H9 (cell line): Measurements from ENCODE around the gene TMEM255A. TPM values are rescaled to one million over a fixed set of nuclear protein-coding genes. Genes with fewer than 3 reads are reported as not detected.

Source experiments
- DNase-seq: peaks from one replicate; pipeline ENCODE4 v3.0.0-alpha.2; 2017
- H2AFZ ChIP-seq: one replicate; pipeline ENCODE4 v1.6.1; 2013; ENCODE audit warnings: mild to moderate bottlenecking, low read length, control low read depth, moderate library complexity
- H2AK5ac ChIP-seq: 2 replicates; pipeline ENCODE4 v1.6.1; 2013; ENCODE audit warnings: low read length, control low read depth, mixed read lengths; ENCODE audit not compliant: insufficient read length
- H2BK120ac ChIP-seq: one replicate; pipeline ENCODE4 v1.6.1; 2013; ENCODE audit warnings: low read depth, mild to moderate bottlenecking, low read length, control low read depth, inconsistent platforms; ENCODE audit not compliant: poor library complexity, severe bottlenecking
- H2BK12ac ChIP-seq: 2 replicates; pipeline ENCODE4 v1.6.1; 2013; ENCODE audit warnings: low read length, control low read depth, mixed read lengths, low read depth; ENCODE audit not compliant: insufficient read length
- H2BK15ac ChIP-seq: 2 replicates; pipeline ENCODE4 v1.6.1; 2013; ENCODE audit warnings: low read depth, low read length, control low read depth
- H2BK20ac ChIP-seq: one replicate; pipeline ENCODE4 v1.6.1; 2013; ENCODE audit warnings: low read depth, mild to moderate bottlenecking, low read length, control low read depth, inconsistent platforms; ENCODE audit not compliant: poor library complexity, severe bottlenecking
- H2BK5ac ChIP-seq: 2 replicates; pipeline ENCODE4 v1.6.1; 2013; ENCODE audit warnings: low read length, control low read depth, mixed read lengths; ENCODE audit not compliant: insufficient read length
- H3K14ac ChIP-seq: 2 replicates; pipeline ENCODE4 v1.6.1; 2013; ENCODE audit warnings: low read length, control low read depth; ENCODE audit not compliant: insufficient read depth
- H3K18ac ChIP-seq: 2 replicates; pipeline ENCODE4 v1.6.1; 2013; ENCODE audit warnings: low read depth, mild to moderate bottlenecking, mixed read lengths, low read length, control low read depth; ENCODE audit not compliant: insufficient read length
- H3K23ac ChIP-seq: 2 replicates; pipeline ENCODE4 v1.6.1; 2013; ENCODE audit warnings: low read length, control low read depth, mixed read lengths, low read depth; ENCODE audit not compliant: insufficient read length
- H3K23me2 ChIP-seq: 2 replicates; pipeline ENCODE4 v1.6.1; 2013; ENCODE audit warnings: low read depth, mild to moderate bottlenecking, mixed read lengths, low read length, control low read depth; ENCODE audit not compliant: insufficient read length, poor library complexity, severe bottlenecking
- H3K27ac ChIP-seq: 2 replicates; pipeline ENCODE4 v1.5.1; 2013; ENCODE audit warnings: low read length, control low read depth, mixed read lengths, low read depth; ENCODE audit not compliant: insufficient read length
- H3K27me3 ChIP-seq: 2 replicates; pipeline ENCODE4 v1.6.1; 2013; ENCODE audit warnings: low read length, control low read depth, inconsistent platforms; ENCODE audit not compliant: insufficient read depth
- H3K4ac ChIP-seq: 2 replicates; pipeline ENCODE4 v1.6.1; 2013; ENCODE audit warnings: low read depth, mild to moderate bottlenecking, control low read depth, inconsistent platforms, low read length, moderate library complexity
- H3K4me1 ChIP-seq: 2 replicates; pipeline ENCODE4 v1.6.1; 2013; ENCODE audit warnings: low read length, control low read depth, inconsistent platforms; ENCODE audit not compliant: insufficient read depth
- H3K4me2 ChIP-seq: 2 replicates; pipeline ENCODE4 v1.6.1; 2013; ENCODE audit warnings: low read length, control low read depth, mixed read lengths; ENCODE audit not compliant: insufficient read length, insufficient read depth
- H3K56ac ChIP-seq: 2 replicates; pipeline ENCODE4 v1.6.1; 2013; ENCODE audit warnings: low read depth, mild to moderate bottlenecking, mixed read lengths, low read length, control low read depth; ENCODE audit not compliant: insufficient read length
- H3K79me1 ChIP-seq: 2 replicates; pipeline ENCODE4 v1.6.1; 2013; ENCODE audit warnings: low read depth, mild to moderate bottlenecking, moderate library complexity, low read length, control low read depth, inconsistent platforms; ENCODE audit not compliant: insufficient read depth, poor library complexity, severe bottlenecking
- H3K79me2 ChIP-seq: 2 replicates; pipeline ENCODE4 v1.6.1; 2013; ENCODE audit warnings: low read length, control low read depth, inconsistent platforms; ENCODE audit not compliant: insufficient read depth
- H3K9ac ChIP-seq: 2 replicates; pipeline ENCODE4 v1.6.1; 2013; ENCODE audit warnings: low read length, control low read depth, mixed read lengths; ENCODE audit not compliant: insufficient read length; ENCODE audit errors: extremely low read depth
- H3K9me3 ChIP-seq: one replicate; pipeline ENCODE4 v1.6.1; 2013; ENCODE audit warnings: low read depth, low read length, inconsistent platforms; ENCODE audit not compliant: control insufficient read depth
- H3T11ph ChIP-seq: one replicate; pipeline ENCODE4 v1.6.1; 2013; ENCODE audit warnings: mild to moderate bottlenecking, low read length, control low read depth, inconsistent platforms
- H4K20me1 ChIP-seq: one replicate; pipeline ENCODE4 v1.6.1; 2013; ENCODE audit not compliant: control insufficient read depth, insufficient read length, insufficient read depth
- H4K5ac ChIP-seq: 2 replicates; pipeline ENCODE4 v1.6.1; 2013; ENCODE audit warnings: low read depth, mild to moderate bottlenecking, mixed read lengths, low read length, control low read depth; ENCODE audit not compliant: insufficient read length
- H4K8ac ChIP-seq: replicated peaks from 2 replicates; pipeline ENCODE4 v1.6.1; 2013; ENCODE audit warnings: low read length, control low read depth, mixed read lengths, low read depth; ENCODE audit not compliant: insufficient read length
- H4K91ac ChIP-seq: 2 replicates; pipeline ENCODE4 v1.6.1; 2013; ENCODE audit warnings: low read depth, mild to moderate bottlenecking, moderate library complexity, mixed read lengths, low read length, control low read depth; ENCODE audit not compliant: insufficient read length
- H3K27ac Mint-ChIP-seq, 3 experiments: 2 replicates in 2 of 3; 3 replicates in 1 of 3; pipeline ENCODE4 v1.8.0; 2020 to 2021; ENCODE audit warnings: mixed read lengths in 3 of 3, mild to moderate bottlenecking in 1 of 3, moderate library complexity in 1 of 3
- H3K27me3 Mint-ChIP-seq: 2 replicates; pipeline ENCODE4 v1.8.0; 2021; ENCODE audit warnings: low read depth, mild to moderate bottlenecking, moderate library complexity, mixed read lengths
- H3K36me3 Mint-ChIP-seq, 3 experiments: 2 replicates in 2 of 3; 3 replicates in 1 of 3; pipeline ENCODE4 v1.8.0; 2020 to 2021; ENCODE audit warnings: low read depth in 3 of 3, mixed read lengths in 3 of 3; ENCODE audit not compliant: insufficient read depth in 1 of 3
- H3K4me1 Mint-ChIP-seq, 2 experiments: 2 replicates each; pipeline ENCODE4 v1.8.0; 2020; ENCODE audit warnings: mixed read lengths in 2 of 2
- H3K4me3 Mint-ChIP-seq, 2 experiments: 2 replicates in 1 of 2; 3 replicates in 1 of 2; pipeline ENCODE4 v1.8.0; 2020 to 2021; ENCODE audit warnings: mild to moderate bottlenecking in 2 of 2, mixed read lengths in 2 of 2, moderate library complexity in 1 of 2
- H3K9me3 Mint-ChIP-seq, 2 experiments: 2 replicates in 1 of 2; 3 replicates in 1 of 2; pipeline ENCODE4 v1.8.0; 2020; ENCODE audit warnings: mild to moderate bottlenecking in 2 of 2, mixed read lengths in 2 of 2, moderate library complexity in 1 of 2
- whole genome bisulfite sequencing: extraction: QIAGEN DNeasy Blood & Tissue Kit; methylation state at CpG from one replicate; pipeline ENCODE4 v1.1.7; 2013; ENCODE audit warnings: missing lambda C conversion rate, low lambda C conversion rate, mixed read lengths; ENCODE audit not compliant: insufficient read length; ENCODE audit errors: extremely low coverage; 5-methylcytosine and 5-hydroxymethylcytosine counted together
- total RNA-seq: library from RNA; stranded (reverse); gene quantifications from 2 replicates; pipeline ENCODE4 v1.2.1, GENCODE V29; 2021
- TF ChIP-seq, protein P1 (sequence below): fragments of 200-600 bp; sonication (generic); conservative IDR thresholded peaks from 3 replicates; pipeline ENCODE4 v1.8.0; 2021; ENCODE audit warnings: antibody characterized with exemption, mild to moderate bottlenecking

Gene TMEM255A
- total RNA-seq, 1 experiment from 2014 or later, result 0.77 TPM

DNA sequence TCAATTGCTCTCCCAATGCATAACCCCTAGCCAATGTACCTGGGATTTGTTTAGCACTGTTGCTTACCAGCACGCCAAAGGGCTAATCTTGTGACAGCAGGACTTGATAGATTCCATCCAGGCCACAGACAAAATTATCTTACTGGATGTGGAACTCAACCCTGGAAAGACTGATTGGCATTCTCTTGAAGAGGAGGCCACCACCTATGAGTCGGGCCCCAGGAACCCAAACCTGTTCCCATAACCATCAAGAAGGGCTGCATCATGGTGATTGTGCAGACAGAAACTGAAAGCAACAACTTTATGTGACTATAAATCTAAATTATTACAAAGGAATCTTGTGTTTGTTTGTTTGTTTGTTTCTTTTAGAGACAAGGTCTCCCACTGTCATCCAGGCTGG, 19.9 kb upstream of the TMEM255A start:
- no peak overlapping the region for H3K9ac ChIP-seq
- no peak overlapping the region for H2BK120ac ChIP-seq
- H3K27me3 ChIP-seq, result no peaks in the 10 kb centered on the region
- H3K4me1 Mint-ChIP-seq, result peaks cover 16 to 17% of the 10 kb centered on the region in 2 experiments
- no peaks in the 10 kb centered on the region for H3K4me1 ChIP-seq
- H3K27me3 Mint-ChIP-seq, result peaks cover 3% of the 10 kb centered on the region
- no peak overlapping the region for H2BK12ac ChIP-seq
- H2BK5ac ChIP-seq, result no peak overlapping the region
- WGBS, result no CpG with 5 or more reads among the region's 2 CpGs
- H3K14ac ChIP-seq, result no peak overlapping the region
- H3K4me2 ChIP-seq, result no peak overlapping the region
- H4K8ac ChIP-seq, result no peak overlapping the region
- H3K36me3 Mint-ChIP-seq, result peaks cover 12 to 15% (median 13%) of the 10 kb centered on the region in 3 experiments
- no peak overlapping the region for H3K23ac ChIP-seq
- no peak overlapping the region for H3K4me3 Mint-ChIP-seq
- no peaks in the 10 kb centered on the region for H3K79me2 ChIP-seq
- H3K18ac ChIP-seq, result no peak overlapping the region
- no peaks in the 10 kb centered on the region for H3K23me2 ChIP-seq
- DNase-seq, result no peak
- peaks cover 77 to 83% of the 10 kb centered on the region in 2 experiments for H3K9me3 Mint-ChIP-seq
- peaks cover 30% of the 10 kb centered on the region for H3K9me3 ChIP-seq
- no peak overlapping the region for H3K27ac ChIP-seq
- no peak overlapping the region for H2BK15ac ChIP-seq
- H2AK5ac ChIP-seq, result no peak overlapping the region
- no peak overlapping the region for H2BK20ac ChIP-seq
- H3T11ph ChIP-seq, result no peak overlapping the region
- no peaks in the 10 kb centered on the region for H4K20me1 ChIP-seq
- H4K5ac ChIP-seq, result no peak overlapping the region
- no peak overlapping the region for H3K4ac ChIP-seq
- H4K91ac ChIP-seq, result no peak overlapping the region
- H2AFZ ChIP-seq, result no peak overlapping the region
- H3K56ac ChIP-seq, result no peak overlapping the region
- TF ChIP-seq, protein P1, sequence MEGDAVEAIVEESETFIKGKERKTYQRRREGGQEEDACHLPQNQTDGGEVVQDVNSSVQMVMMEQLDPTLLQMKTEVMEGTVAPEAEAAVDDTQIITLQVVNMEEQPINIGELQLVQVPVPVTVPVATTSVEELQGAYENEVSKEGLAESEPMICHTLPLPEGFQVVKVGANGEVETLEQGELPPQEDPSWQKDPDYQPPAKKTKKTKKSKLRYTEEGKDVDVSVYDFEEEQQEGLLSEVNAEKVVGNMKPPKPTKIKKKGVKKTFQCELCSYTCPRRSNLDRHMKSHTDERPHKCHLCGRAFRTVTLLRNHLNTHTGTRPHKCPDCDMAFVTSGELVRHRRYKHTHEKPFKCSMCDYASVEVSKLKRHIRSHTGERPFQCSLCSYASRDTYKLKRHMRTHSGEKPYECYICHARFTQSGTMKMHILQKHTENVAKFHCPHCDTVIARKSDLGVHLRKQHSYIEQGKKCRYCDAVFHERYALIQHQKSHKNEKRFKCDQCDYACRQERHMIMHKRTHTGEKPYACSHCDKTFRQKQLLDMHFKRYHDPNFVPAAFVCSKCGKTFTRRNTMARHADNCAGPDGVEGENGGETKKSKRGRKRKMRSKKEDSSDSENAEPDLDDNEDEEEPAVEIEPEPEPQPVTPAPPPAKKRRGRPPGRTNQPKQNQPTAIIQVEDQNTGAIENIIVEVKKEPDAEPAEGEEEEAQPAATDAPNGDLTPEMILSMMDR, result no peak
- H3K27ac Mint-ChIP-seq, result no peak overlapping the region
- H3K79me1 ChIP-seq, result no peaks in the 10 kb centered on the region
